HG02588 (cell line): ENCODE data around the gene LMCD1.
"Not testable (repeated sequence)": the region's sequence is repeated elsewhere in the genome, so short reads cannot be mapped to it uniquely, and the experiment has no call there.

Experiments used
- ATAC-seq: cut with Tn5 transposase; IDR thresholded peaks from one replicate; pipeline ENCODE4 v1.9.1; 2021; ENCODE audit warnings: mild to moderate bottlenecking, moderate library complexity; ENCODE audit not compliant: unreplicated experiment

Gene LMCD1

DNA sequence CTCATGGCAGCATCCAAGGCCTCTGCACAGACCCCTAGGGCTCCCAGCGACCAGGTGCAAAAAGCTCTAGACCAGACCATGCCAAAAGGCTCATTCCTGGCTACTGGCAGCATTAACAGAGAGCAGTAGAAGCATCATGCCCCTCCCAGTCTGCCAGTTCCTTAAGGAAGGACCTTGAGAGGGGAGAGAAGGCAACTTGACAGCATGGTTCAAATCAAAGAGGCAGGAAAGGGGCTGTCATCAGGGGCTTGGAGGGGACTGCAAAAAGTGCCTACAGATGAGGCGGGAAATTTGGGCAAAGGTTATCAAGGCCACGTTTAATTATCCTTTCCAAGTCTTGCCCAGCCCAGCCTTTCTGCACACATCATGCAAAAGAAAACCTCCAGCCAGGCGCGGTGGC is 78.3 kb downstream of the LMCD1 start:
- no peak for ATAC-seq

DNA sequence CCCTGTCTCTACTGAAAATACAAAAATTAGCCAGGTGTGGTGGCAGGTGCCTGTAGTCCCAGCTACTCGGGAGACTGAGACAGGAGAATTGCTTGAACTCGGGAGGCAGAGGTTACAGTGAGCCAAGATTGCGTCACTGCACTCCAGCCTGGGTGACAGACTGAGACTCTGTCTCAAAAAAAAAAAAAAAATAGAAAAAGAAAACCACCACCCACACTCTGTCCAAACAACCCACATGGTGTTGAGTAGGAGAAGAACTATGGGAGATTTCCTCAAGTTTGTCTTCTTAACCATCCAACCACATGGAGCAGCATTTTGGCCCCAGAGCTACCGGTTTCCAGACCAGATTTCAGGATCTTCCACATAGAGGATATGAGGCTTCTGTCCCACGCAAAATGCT is 78.8 kb downstream of the LMCD1 start:
- not testable (repeated sequence) for ATAC-seq

DNA sequence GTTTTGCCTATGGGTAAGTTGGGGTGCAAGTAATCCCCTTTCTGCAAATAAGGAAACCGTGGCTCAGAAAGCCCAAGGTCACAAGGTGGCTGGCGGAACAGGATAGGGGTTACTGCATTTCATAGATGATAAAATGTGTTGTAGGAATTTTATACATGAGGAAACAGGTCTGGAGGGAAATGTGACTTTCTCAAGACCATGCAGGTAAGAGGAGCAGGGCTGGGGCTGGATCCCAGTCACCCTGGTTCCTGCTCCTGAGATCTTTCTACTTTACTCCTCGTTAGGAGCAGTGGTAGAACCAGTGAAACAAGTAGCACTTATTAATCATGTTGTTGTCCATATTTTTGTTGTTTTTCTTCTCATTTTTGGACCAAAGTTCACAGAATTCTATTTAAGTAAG is 79.8 kb downstream of the LMCD1 start:
- no peak for ATAC-seq

DNA sequence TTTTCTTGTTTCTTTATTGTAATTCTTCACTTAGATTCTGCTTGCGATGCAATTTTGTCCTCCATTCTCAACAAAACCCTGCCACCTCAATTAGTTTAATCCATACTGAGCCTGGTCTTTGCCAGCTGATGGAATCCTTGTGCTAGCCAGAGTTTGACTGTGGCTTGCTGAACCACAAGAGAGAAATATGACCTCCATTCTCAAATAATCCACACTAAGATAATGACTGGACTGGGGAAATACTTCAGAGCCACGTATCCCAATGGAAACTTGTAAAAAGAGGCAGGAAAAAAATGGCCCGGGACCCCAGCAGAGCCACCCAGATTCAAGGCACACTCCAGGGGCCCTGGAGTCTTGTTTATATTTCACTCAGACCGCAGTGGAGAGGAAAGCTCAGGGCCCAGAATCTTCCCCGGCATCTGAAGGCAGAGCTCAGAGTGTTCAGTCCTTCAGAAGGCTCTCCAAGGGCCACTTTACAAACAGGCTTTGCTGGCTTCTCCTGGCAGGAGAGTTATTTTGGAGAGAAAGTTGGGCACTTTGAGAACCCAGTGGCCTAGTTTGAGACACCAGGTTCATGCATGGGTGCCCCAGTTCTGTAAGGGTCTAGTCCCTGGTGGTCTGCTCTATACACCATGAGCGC is 80.3 kb downstream of the LMCD1 start:
- ATAC-seq = no peak

DNA sequence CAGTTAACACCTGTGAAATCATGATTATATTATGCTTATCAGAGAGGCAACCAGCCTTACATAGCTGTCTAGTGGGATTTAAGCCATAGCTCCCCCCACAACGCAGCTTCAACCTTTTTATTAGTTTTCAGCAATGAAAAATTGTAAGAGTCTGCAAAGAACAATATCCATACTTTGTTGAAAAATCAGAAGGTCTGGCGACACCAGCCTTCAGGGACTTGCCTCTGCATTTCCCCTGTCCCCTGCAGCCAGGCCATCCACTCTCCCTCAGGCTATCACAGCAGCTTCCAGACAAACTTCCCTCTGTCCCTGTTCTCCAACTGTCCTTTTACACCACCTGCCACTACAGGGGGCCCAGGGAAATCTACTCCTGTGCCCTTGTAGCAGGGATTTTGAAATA is 83.0 kb downstream of the LMCD1 start:
- ATAC-seq = no peak

DNA sequence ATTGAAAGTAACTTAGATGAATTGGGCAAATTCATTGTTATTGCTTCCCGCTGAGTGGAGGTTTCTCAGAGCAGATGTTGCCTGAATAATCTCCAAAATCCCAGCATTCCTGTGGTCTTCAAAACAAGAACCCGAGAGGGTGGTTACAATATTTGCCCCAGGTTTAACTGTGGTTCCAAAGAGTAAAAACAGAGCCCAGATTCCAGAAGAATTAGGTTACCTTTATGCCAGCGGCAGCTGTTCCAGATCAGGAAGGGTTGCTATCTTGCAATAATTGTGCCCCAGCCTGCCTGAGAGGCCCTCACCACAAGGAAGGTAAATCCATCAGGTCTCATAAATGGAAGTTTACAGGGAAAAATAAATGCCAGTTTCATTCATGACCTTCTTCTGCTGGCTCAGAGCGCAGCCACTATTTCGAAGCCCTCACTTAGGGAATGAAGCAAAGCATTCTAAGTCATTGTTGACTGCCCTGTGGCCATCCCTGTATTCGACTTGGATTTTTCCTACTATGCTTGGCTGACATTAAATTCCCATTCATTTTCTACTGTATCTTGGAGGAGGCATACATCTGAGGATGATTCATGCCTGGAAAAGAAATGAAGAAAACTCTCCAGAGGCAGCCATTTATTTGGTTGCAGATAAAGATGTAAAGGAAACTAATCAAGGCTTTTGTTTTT is 88.4 kb downstream of the LMCD1 start:
- ATAC-seq = no peak

DNA sequence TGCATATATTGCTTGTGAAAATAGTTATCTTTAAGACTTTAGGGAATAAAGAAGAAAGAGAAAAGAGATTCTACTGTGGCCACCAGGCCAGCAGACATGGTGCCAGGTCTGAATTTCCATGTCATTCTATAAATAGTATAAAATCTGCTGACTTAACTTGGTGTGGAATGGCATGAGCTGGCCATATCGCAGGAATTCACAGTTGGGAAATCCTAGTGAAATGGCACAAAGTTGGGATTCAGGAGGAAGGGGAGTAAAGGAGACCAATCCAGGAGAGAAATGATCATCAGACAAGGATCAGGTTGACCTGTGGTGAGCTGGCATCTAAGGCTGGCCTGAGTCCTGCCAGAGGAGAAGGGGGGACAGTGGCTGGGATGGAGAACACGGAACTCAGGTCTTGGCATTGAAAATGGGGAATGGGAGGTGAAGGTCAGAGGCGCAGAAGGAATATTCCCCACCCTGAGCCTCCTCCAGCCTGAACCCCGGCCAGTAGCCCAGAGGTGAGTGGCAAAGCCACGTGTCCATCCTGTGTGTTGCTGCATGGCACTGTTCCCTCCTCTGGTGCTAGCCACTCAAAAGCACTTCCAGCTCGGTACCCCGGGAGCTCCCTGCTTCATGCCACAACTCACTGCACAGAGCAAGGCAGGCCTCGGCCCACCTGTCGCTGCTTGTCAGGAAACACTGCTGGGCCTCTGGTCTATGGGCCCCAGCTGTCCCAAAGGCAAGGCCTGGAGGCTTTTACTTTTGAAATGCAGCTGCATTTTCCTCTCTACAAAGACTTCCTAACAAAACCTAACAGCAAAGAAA is 91.6 kb downstream of the LMCD1 start:
- ATAC-seq = no peak

DNA sequence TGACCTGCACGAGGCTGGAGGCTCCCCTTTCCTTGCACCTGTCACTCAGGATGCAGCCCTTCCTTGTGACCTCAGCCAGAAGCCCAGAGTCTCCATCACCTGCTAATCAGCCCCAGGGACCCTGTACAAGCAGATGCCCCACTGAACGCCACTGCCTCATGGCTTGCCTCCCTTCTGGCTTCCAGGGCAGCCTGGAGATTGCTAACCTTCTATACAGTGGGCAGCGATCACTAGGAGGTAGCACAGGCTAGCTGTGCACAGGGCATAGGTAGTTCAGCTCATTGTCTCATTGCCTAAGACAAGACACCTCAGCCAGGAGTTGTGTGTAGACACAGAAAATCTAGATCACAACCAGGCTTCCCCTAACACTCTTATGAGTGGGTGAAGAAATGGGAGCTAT is 93.6 kb downstream of the LMCD1 start:
- no peak for ATAC-seq

DNA sequence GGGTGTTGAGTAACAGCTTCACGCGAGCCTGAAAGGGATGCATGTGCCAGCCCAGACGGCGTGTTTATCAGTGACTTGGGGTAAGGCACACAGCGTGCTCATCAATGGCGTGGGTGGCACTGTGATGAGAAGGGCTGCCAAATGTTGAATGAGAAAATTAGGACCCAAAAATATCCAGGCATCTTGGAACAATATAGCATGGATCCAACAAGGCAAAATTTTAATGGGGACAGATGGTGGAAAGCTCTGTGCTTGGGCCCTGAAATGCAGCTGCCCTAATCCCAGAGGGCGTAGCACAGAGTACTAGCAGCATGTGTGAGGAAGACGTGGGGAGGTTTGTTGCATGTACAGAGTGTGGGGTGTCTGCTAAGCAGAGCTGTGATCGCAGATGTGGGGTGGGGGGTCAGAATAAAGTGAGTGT is 94.1 kb downstream of the LMCD1 start:
- ATAC-seq = no peak

DNA sequence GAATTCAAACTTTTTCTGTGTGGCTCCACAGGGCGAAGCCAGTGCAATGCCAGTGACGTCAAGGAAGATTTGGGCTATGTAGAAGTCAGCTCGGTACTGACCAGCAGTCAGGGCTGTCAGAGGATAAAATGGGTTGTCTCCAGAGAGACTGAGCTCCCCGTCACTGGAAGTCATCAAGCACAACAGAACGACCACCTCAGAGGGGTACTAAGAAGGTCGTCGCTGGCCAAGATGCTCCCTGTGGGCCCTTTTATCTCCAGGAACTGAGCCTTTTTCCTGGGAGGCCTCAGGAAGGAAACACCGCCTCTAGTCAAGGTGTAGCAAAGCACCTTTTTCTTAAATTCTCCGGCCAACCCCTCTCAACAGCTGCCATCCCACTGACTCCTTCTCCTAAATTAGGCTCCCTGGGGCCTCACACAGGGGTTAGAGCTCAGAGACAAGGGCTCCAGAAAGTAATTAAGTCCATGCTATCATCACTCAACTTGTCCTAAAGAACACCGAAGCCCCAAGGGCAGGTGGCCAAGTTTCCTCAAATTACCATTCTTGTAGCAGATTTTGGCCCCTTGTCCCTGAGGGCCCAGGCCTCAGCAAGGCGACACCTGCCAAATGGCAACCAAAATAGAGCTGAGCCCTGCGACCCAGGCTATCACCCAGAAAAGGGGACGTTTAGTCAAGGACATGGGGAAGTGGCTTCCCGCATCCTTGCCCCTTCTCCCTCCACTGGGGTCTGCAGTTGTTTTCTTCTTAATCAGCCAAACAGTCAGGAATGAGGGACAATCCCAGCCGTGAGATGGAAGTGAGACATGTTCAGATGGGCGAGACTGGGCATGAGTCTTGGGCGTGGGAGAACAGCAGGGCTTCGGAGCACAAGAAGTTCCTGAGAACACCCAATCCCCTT is 94.9 kb downstream of the LMCD1 start:
- ATAC-seq = no peak

DNA sequence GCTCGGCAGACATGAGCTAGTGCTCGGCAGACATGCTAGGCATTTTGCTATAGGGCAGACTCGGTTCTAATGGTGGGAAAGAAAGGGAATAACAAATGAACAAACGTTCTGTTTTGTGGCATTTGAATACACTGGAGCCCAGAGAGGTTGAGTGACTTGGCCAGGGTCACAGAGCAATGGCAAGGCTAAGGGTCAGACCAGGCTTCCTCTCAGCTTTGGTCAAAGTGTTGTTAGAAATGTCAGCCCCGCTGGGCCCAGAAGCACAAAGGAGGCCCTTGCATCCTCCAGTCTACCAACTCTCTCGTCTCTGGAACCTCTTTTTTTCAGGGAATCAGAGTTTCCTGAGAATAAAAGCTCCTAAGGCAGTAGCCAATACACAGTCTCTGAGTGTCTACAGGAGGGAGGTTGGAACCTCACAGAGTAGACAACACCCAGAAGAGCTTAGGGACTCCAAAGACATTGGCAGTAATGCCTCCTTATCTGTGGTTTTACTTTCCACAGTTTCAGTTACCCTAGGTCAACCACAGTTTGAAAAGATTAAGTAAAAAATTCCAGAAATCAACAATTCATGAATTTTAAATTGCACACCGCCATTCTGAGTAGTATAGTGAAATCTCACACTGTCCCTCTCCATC is 95.7 kb downstream of the LMCD1 start:
- no peak for ATAC-seq

DNA sequence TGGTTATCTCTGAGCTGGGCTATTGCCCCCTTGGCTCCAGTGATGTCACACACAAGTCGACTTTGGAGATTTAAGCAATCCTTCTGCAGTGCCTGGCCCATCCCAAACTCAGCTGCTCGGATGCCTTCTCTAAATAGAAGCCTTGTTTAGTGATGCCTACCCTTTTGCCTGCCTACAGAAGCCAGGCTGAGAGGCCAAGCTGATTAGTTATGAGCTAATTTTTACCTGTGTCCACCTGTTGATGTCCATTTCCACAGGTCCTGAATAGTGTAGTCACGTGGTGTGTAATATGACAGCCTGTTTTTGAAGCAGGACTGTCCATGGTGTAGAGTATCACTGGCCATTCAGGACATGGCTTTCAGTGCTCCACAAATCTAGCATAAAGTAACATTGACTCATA is 97.5 kb downstream of the LMCD1 start:
- no peak for ATAC-seq

DNA sequence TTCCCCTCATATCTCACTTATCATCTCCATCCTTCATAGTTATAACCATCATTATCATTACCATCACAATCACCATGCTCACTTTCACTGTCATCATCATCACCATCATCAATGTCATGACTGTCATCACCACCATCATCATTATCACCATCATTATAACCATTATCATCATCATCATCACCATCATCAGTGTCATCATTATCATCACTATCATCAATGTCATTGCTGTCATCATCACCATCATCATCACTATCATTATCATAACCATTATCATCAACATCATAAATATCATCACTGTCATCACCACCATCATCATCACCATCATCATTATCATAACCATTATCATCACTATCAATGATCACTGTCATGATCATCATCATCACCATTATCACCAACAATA is 98.8 kb downstream of the LMCD1 start:
- ATAC-seq = no peak

DNA sequence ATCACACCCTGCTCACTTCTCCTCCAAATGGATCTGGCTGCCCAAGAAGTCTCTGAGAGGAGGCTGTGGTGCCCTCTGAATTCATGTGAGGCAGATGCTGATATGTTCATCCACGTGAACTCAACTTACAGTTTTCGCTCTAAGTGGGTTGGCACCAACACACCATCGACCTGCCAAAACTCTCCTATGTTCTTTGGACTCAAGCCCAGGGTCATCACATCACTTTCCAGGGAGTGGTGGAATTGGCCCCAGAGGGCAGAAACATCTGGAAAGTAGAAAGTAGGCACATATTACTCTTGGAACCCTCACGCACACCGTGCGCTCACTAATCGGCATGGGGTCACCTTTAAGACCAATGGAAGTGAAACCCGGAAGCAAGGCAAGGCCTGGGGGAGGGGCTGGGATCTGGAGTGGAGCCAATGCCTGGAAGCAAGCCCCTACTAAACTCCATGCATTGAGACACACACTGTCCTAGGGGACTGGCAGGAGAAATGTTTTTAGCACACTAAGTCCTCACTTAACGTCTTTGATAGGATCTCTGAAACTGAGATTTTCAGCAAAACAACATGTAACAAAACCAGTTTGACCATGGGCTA is 101.6 kb downstream of the LMCD1 start:
- ATAC-seq = no peak

DNA sequence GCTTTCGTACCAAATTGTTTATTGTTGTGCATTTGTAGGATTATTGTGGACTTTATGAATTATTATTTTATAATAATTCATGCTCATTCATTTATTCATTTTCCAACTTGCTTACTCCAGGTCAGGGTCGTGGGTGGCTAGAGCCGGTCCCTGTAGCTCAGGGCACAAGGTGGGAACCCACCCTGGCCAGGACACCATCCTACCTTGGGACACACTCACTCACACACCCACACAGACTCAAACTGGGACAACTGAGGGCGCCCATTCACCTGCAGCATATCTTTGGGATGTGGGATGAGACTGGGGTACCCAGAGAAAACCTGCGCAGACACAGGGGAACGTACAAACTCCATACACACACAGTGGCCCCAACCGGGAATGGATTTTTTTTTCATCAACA is 102.4 kb downstream of the LMCD1 start:
- ATAC-seq = no peak

DNA sequence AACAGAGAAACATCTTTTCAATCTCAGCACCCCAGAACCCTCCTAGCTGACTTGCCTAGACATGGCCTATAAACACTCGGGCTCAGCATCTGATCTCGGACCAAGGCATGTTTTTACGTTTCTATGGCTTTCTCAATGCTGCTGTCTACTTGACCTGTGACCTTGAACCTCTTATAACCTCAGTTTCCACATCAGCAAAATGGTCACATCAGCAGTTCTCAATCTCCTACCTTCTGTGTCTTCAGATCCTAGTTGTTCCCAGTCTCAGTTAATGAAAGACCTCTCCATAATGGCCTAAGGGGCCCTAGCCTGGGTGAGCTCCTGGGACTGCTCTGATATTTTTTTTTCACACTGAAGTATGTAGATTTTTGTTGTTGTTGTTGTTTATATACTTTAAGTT is 103.4 kb downstream of the LMCD1 start:
- no peak for ATAC-seq

DNA sequence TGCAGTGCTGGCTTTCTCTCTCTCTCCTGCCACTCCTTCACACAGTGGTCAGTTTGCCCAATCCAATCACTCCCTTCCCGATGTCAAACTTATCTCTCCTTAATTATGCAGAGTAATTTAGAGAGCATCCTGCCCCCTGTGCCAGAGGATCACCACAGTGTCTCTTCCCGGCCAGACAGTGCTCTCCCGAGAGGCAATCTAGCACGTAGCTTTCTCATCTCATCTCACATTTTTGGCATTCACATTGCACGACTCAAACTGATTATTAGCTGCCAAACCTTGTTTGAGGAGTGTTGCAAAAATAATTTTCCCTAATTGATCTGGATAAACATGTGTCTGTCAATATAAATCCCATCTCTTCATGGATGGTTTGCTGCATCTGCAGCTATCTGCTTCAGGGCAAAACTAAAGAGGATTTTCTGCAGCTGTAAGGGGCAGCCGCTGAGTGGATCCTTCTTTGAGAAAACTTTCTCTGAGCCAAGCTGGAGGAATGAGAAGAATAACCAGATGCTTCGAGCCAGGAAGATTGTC is 105.1 kb downstream of the LMCD1 start:
- ATAC-seq = no peak

DNA sequence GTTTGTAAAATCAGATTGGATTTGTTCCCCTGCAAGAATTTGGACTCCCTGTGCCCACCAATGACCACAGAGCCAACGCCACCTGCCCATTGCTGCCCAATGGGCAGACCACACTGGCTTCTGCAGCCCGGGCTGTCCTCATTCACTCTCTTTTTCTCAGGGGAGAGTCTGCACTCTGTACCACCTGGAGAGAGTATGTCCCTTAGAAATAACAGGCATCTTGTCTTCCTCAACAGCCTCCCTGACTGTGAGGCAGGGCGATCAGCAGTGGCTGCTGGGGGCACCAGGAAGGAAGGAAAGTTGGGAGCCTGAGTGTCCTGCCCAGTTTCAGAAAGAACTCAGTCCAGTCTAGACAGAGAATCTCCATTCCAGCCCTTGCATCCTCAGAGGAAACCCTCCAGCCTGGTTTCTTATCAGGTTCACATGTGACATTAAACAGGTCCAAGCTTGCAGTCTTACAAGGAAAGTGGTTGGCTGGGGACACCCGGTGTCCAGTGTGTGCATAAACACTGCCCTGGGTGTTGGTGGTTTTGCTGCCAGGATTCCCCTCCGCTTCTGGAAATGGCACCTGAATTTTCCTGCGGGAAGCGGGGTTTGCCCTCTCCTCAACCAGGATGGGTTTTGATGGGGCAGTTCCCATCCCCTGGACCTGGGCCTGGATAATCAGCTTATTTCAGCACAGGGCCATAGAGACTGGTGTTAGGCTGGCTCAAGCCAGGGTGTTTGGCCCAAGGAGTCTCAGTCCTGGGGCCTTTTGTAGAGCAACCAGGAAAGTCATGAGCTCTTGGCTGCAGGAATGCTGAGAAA is 105.8 kb downstream of the LMCD1 start:
- peak; percentile 57 for ATAC-seq
